ENCODE data around the gene FAM167B. TPM values are rescaled to one million over a fixed set of nuclear protein-coding genes. Genes with fewer than 3 reads are reported as not detected.

Gene FAM167B
- total and polyA plus RNA-seq, 3 experiments from 2014 or later = 0.33 to 0.63 TPM; not detected in 1

- H3K27ac ChIP-seq (ENCODE audit: low read depth, low read length) = no peak overlapping the region
- no peak for DNase-seq
- Mint-ChIP-seq H3K4me1 (peaks cover 12 to 21% (median 20%) of the 10 kb centered on the region in 3 donors), H3K9me3 (no peaks in the 10 kb centered on the region), H3K27ac (peak overlapping the region in 6 of 8 donors; percentile 6 to 54 (median 24)), H3K27me3 (no peaks in the 10 kb centered on the region), H3K4me3 (no peak overlapping the region), H3K36me3 (peaks cover 5 to 66% (median 18%) of the 10 kb centered on the region in 3 donors)
- H3K27me3 ChIP-seq (ENCODE audit: insufficient read depth, low read length, poor library complexity, severe bottlenecking) = no peaks in the 10 kb centered on the region
- POLR2A ChIA-PET = interaction anchor here (1.3 kb wide), 1 partner anchor 46 kb away, joined by 4 read pairs; no protein-coding TSS in a partner anchor
- H3K4me3 ChIP-seq (ENCODE audit: low read length) = no peak overlapping the region
- CTCF ChIA-PET = interaction anchor here (1.3 to 3.7 kb wide), 3 partner anchors 12 to 20 kb away, joined by 4 to 27 read pairs (median 9); no protein-coding TSS in a partner anchor
- H3K4me1 ChIP-seq (ENCODE audit: insufficient read depth, low read length) = peaks cover 7% of the 10 kb centered on the region
- no peaks in the 10 kb centered on the region for H3K9me3 ChIP-seq (ENCODE audit: low read length)
- peaks cover 35% of the 10 kb centered on the region for H3K36me3 ChIP-seq (ENCODE audit: insufficient read depth, low read length)
Measured at GRCh38 chr1:32228771-32229170, 18.3 kb upstream of the FAM167B start.

GRCh38 chr1:32231843-32232432 lies 15.1 kb upstream of the FAM167B start:
- Mint-ChIP-seq H3K27ac (peak overlapping the region in 2 of 8 donors; percentile 39 to 61), H3K4me3 (no peak overlapping the region), H3K4me1 (peaks cover 4 to 13% (median 5%) of the 10 kb centered on the region in 3 donors), H3K9me3 (no peaks in the 10 kb centered on the region), H3K27me3 (no peaks in the 10 kb centered on the region), H3K36me3 (peaks cover 5 to 46% (median 14%) of the 10 kb centered on the region in 3 donors)
- H3K4me3 ChIP-seq (ENCODE audit: low read length) = no peak overlapping the region
- H3K4me1 ChIP-seq (ENCODE audit: insufficient read depth, low read length) = no peaks in the 10 kb centered on the region
- H3K27ac ChIP-seq (ENCODE audit: low read depth, low read length) = no peak overlapping the region
- peaks cover 23% of the 10 kb centered on the region for H3K36me3 ChIP-seq (ENCODE audit: insufficient read depth, low read length)
- no peaks in the 10 kb centered on the region for H3K9me3 ChIP-seq (ENCODE audit: low read length)
- no peaks in the 10 kb centered on the region for H3K27me3 ChIP-seq (ENCODE audit: insufficient read depth, low read length, poor library complexity, severe bottlenecking)
- no peak for DNase-seq
- ChIA-PET CTCF (interaction anchor here (1.2 to 2.5 kb wide), 3 partner anchors 9 to 16 kb away, joined by 3 to 8 read pairs (median 4); no protein-coding TSS in a partner anchor), POLR2A (no interaction called here)

GRCh38 chr1:32232558-32233304 lies 14.3 kb upstream of the FAM167B start:
- Mint-ChIP-seq H3K4me1 (peaks cover 1 to 12% (median 3%) of the 10 kb centered on the region in 3 donors), H3K36me3 (peaks cover 5 to 39% (median 10%) of the 10 kb centered on the region in 3 donors), H3K4me3 (no peak overlapping the region), H3K27me3 (no peaks in the 10 kb centered on the region), H3K9me3 (no peaks in the 10 kb centered on the region), H3K27ac (peak overlapping the region in 2 of 8 donors; percentile 39 to 48)
- no peak for DNase-seq
- H3K27me3 ChIP-seq (ENCODE audit: insufficient read depth, low read length, poor library complexity, severe bottlenecking) = no peaks in the 10 kb centered on the region
- no peaks in the 10 kb centered on the region for H3K9me3 ChIP-seq (ENCODE audit: low read length)
- H3K36me3 ChIP-seq (ENCODE audit: insufficient read depth, low read length) = peaks cover 18% of the 10 kb centered on the region
- ChIA-PET POLR2A (interaction anchor here (0.6 kb wide), 1 partner anchor 105 kb away, joined by 7 read pairs; no protein-coding TSS in a partner anchor), CTCF (interaction anchor here (1.9 to 2.5 kb wide), 2 partner anchors 8 to 16 kb away, joined by 4 to 8 read pairs; no protein-coding TSS in a partner anchor)
- H3K4me1 ChIP-seq (ENCODE audit: insufficient read depth, low read length) = no peaks in the 10 kb centered on the region
- H3K27ac ChIP-seq (ENCODE audit: low read depth, low read length) = no peak overlapping the region
- H3K4me3 ChIP-seq (ENCODE audit: low read length) = no peak overlapping the region

GRCh38 chr1:32234792-32235191 lies 12.2 kb upstream of the FAM167B start:
- peaks cover 0 to 22% (median 0%) of the 10 kb centered on the region in 3 donors for H3K36me3 Mint-ChIP-seq
- H3K4me1 Mint-ChIP-seq = peaks cover 0 to 5% (median 3%) of the 10 kb centered on the region in 3 donors
- H3K4me3 ChIP-seq (ENCODE audit: low read length) = no peak overlapping the region
- H3K9me3 ChIP-seq (ENCODE audit: low read length) = no peaks in the 10 kb centered on the region
- H3K27ac ChIP-seq (ENCODE audit: low read depth, low read length) = no peak overlapping the region
- no peaks in the 10 kb centered on the region for H3K9me3 Mint-ChIP-seq
- ChIA-PET CTCF (interaction anchor here (1.2 to 7.2 kb wide), 3 partner anchors 14 to 19 kb away, joined by 5 to 77 read pairs (median 6); partner anchors contain the start of genes FAM167B and LCK), POLR2A (interaction anchor here (0.6 kb wide), 1 partner anchor 39 kb away, joined by 3 read pairs; no protein-coding TSS in a partner anchor)
- no peaks in the 10 kb centered on the region for H3K27me3 Mint-ChIP-seq
- no peaks in the 10 kb centered on the region for H3K27me3 ChIP-seq (ENCODE audit: insufficient read depth, low read length, poor library complexity, severe bottlenecking)
- peaks cover under 1% of the 10 kb centered on the region for H3K4me1 ChIP-seq (ENCODE audit: insufficient read depth, low read length)
- H3K27ac Mint-ChIP-seq = no peak overlapping the region
- H3K4me3 Mint-ChIP-seq = no peak overlapping the region
- no peak for DNase-seq
- H3K36me3 ChIP-seq (ENCODE audit: insufficient read depth, low read length) = peaks cover 7% of the 10 kb centered on the region

GRCh38 chr1:32239337-32239736 lies 7.7 kb upstream of the FAM167B start:
- Mint-ChIP-seq H3K9me3 (no peaks in the 10 kb centered on the region), H3K36me3 (peaks cover 0 to 2% (median 0%) of the 10 kb centered on the region in 3 donors), H3K27ac (peak overlapping the region in 2 of 8 donors; percentile 68 to 89), H3K4me1 (peaks cover 5 to 32% (median 6%) of the 10 kb centered on the region in 3 donors), H3K27me3 (no peaks in the 10 kb centered on the region), H3K4me3 (peak overlapping the region; percentile 89 to 94 (median 92))
- ChIA-PET POLR2A (interaction anchor here (0.6 to 2.6 kb wide), 4 partner anchors 35 to 96 kb away, joined by 3 to 17 read pairs (median 6); partner anchors contain the start of genes HDAC1 and MARCKSL1), CTCF (interaction anchor here (1.4 to 7.2 kb wide), 7 partner anchors 10 to 133 kb away, joined by 4 to 77 read pairs (median 9); partner anchors contain the start of genes FAM167B, HDAC1 and LCK)
- Histone ChIP-seq H3K27ac (ENCODE audit: low read depth, low read length) (no peak overlapping the region), H3K36me3 (ENCODE audit: insufficient read depth, low read length) (no peaks in the 10 kb centered on the region), H3K9me3 (ENCODE audit: low read length) (no peaks in the 10 kb centered on the region), H3K27me3 (ENCODE audit: insufficient read depth, low read length, poor library complexity, severe bottlenecking) (no peaks in the 10 kb centered on the region), H3K4me3 (ENCODE audit: low read length) (no peak overlapping the region), H3K4me1 (ENCODE audit: insufficient read depth, low read length) (peaks cover 16% of the 10 kb centered on the region)
- no peak for DNase-seq

- Histone ChIP-seq H3K4me1 (ENCODE audit: insufficient read depth, low read length) (peaks cover 16% of the 10 kb centered on the region), H3K36me3 (ENCODE audit: insufficient read depth, low read length) (no peaks in the 10 kb centered on the region), H3K27me3 (ENCODE audit: insufficient read depth, low read length, poor library complexity, severe bottlenecking) (no peaks in the 10 kb centered on the region), H3K4me3 (ENCODE audit: low read length) (peak overlapping the region; percentile 96), H3K9me3 (ENCODE audit: low read length) (no peaks in the 10 kb centered on the region), H3K27ac (ENCODE audit: low read depth, low read length) (no peak overlapping the region)
- ChIA-PET CTCF (interaction anchor here (0.7 to 7.2 kb wide), 21 partner anchors 8 to 138 kb away, joined by 3 to 77 read pairs (median 5); partner anchors contain the start of genes CCDC28B, FAM167B, HDAC1 and LCK), POLR2A (interaction anchor here (0.6 to 2.6 kb wide), 9 partner anchors 9 to 96 kb away, joined by 3 to 31 read pairs (median 4); partner anchors contain the start of genes CCDC28B, HDAC1, LCK and MARCKSL1)
- Mint-ChIP-seq H3K9me3 (no peaks in the 10 kb centered on the region), H3K27ac (peak overlapping the region in 2 of 8 donors; percentile 71 to 88), H3K36me3 (peaks cover 0 to 2% (median 0%) of the 10 kb centered on the region in 3 donors), H3K4me1 (peaks cover 5 to 32% (median 6%) of the 10 kb centered on the region in 3 donors), H3K4me3 (peak overlapping the region; percentile 89 to 94 (median 92)), H3K27me3 (no peaks in the 10 kb centered on the region)
- no peak for DNase-seq
Measured at GRCh38 chr1:32239790-32240139, 7.3 kb upstream of the FAM167B start.

GRCh38 chr1:32240140-32240951 lies 6.7 kb upstream of the FAM167B start:
- H3K36me3 Mint-ChIP-seq = peaks cover 0 to 2% (median 0%) of the 10 kb centered on the region in 3 donors
- POLR2A ChIA-PET = interaction anchor here (0.5 to 2.6 kb wide), 16 partner anchors 8 to 143 kb away, joined by 3 to 31 read pairs (median 4); partner anchors contain the start of genes CCDC28B, HDAC1, LCK and MARCKSL1
- peak overlapping the region; percentile 24 for H3K27ac ChIP-seq (ENCODE audit: low read depth, low read length)
- H3K9me3 ChIP-seq (ENCODE audit: low read length) = no peaks in the 10 kb centered on the region
- H3K9me3 Mint-ChIP-seq = no peaks in the 10 kb centered on the region
- peak overlapping the region; percentile 89 to 94 (median 92) for H3K4me3 Mint-ChIP-seq
- no peaks in the 10 kb centered on the region for H3K27me3 ChIP-seq (ENCODE audit: insufficient read depth, low read length, poor library complexity, severe bottlenecking)
- CTCF ChIA-PET = interaction anchor here (0.7 to 7.2 kb wide), 35 partner anchors 8 to 137 kb away, joined by 3 to 77 read pairs (median 4); partner anchors contain the start of genes CCDC28B, FAM167B, HDAC1 and IQCC
- peak overlapping the region; percentile 96 for H3K4me3 ChIP-seq (ENCODE audit: low read length)
- H3K27ac Mint-ChIP-seq = peak overlapping the region in 7 of 8 donors; percentile 56 to 88 (median 80)
- H3K4me1 ChIP-seq (ENCODE audit: insufficient read depth, low read length) = peaks cover 16% of the 10 kb centered on the region
- no peaks in the 10 kb centered on the region for H3K27me3 Mint-ChIP-seq
- DNase-seq = peak; percentile 58 to 76 (median 62)
- peaks cover 5 to 32% (median 6%) of the 10 kb centered on the region in 3 donors for H3K4me1 Mint-ChIP-seq
- no peaks in the 10 kb centered on the region for H3K36me3 ChIP-seq (ENCODE audit: insufficient read depth, low read length)

All from CD8-positive, alpha-beta memory T cell (primary cell).